Activated naive CD4-positive, alpha-beta T cell treated with anti-CD3 and anti-CD28 coated beads, Interleukin-2, amount 10 ng/mL, durations not matched to agents 7 days and 5 days (primary cell): ENCODE measurements around the gene GTF2A1L.

Experiments used
- CTCF ChIA-PET: fragments of 350-600 bp; sonication (Branson Sonifier 250); formaldehyde crosslinking; loops from one replicate; lab custom pipeline; 2021; ENCODE audit warnings: antibody characterized with exemption; lab: Charles Lee
- DNase-seq: peaks from one replicate; pipeline ENCODE4 v3.0.0-alpha.2; 2020
- H3K27ac Mint-ChIP-seq: one replicate; pipeline ENCODE4 v1.8.0; 2021; ENCODE audit warnings: mild to moderate bottlenecking, moderate library complexity, mixed read lengths
- H3K27me3 Mint-ChIP-seq: one replicate; pipeline ENCODE4 v1.8.0; 2021; ENCODE audit warnings: mild to moderate bottlenecking, mixed read lengths
- H3K36me3 Mint-ChIP-seq: one replicate; pipeline ENCODE4 v1.8.0; 2021; ENCODE audit warnings: mixed read lengths
- H3K4me1 Mint-ChIP-seq: one replicate; pipeline ENCODE4 v1.8.0; 2021; ENCODE audit warnings: mixed read lengths
- H3K4me3 Mint-ChIP-seq: one replicate; pipeline ENCODE4 v1.8.0; 2021; ENCODE audit warnings: mild to moderate bottlenecking, moderate library complexity, mixed read lengths
- H3K9me3 Mint-ChIP-seq: one replicate; pipeline ENCODE4 v1.8.0; 2021; ENCODE audit warnings: mixed read lengths

GTF2A1L gene

DNA sequence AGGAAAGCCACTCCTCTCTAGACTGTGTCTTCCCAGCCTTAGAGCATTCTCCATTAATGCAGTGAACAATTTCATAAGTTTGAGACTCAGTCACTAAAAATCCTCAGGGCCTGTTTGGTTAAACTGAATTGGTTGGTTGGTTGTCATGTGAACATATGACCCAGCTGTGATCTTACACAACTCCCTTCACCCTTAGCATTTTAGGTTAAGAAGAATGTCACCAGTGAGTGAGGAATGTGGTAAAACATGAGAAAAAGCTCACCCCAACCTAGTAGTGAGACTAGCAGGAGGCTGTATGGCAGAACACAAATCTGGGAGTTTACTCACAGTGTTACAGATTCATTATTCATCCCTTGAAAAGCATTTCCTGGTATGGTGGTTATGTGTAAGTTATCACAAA is 105.5 kb downstream of the GTF2A1L start:
- no peaks in the 10 kb centered on the region for H3K4me1 Mint-ChIP-seq
- CTCF ChIA-PET, result no interaction called here
- H3K36me3 Mint-ChIP-seq, result no peaks in the 10 kb centered on the region
- H3K4me3 Mint-ChIP-seq, result no peak overlapping the region
- H3K27me3 Mint-ChIP-seq, result no peaks in the 10 kb centered on the region
- no peak for DNase-seq
- H3K9me3 Mint-ChIP-seq, result no peaks in the 10 kb centered on the region
- H3K27ac Mint-ChIP-seq, result no peak overlapping the region

DNA sequence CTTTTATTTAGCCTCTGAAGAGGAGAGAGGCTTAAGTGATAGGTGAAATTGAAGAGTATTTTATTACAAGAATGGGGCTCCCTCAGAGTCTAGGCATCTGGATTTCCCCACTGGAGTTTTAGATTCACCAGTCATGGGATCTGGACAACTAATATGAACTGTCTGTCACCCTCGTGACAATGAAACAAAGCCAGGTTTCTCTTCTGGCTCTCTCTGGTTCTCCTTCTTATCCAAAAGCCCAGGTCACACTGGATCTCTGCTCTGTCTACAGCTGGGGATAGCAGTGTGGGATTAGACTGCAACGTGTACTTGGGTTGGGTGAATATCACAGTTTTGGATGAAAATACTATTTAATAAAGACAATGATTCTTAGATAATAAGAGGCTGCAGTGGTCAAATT is 106.6 kb downstream of the GTF2A1L start:
- no peak overlapping the region for H3K4me3 Mint-ChIP-seq
- no peaks in the 10 kb centered on the region for H3K4me1 Mint-ChIP-seq
- no peaks in the 10 kb centered on the region for H3K36me3 Mint-ChIP-seq
- no peak overlapping the region for H3K27ac Mint-ChIP-seq
- no peak for DNase-seq
- no peaks in the 10 kb centered on the region for H3K27me3 Mint-ChIP-seq
- H3K9me3 Mint-ChIP-seq, result no peaks in the 10 kb centered on the region
- CTCF ChIA-PET, result no interaction called here

DNA sequence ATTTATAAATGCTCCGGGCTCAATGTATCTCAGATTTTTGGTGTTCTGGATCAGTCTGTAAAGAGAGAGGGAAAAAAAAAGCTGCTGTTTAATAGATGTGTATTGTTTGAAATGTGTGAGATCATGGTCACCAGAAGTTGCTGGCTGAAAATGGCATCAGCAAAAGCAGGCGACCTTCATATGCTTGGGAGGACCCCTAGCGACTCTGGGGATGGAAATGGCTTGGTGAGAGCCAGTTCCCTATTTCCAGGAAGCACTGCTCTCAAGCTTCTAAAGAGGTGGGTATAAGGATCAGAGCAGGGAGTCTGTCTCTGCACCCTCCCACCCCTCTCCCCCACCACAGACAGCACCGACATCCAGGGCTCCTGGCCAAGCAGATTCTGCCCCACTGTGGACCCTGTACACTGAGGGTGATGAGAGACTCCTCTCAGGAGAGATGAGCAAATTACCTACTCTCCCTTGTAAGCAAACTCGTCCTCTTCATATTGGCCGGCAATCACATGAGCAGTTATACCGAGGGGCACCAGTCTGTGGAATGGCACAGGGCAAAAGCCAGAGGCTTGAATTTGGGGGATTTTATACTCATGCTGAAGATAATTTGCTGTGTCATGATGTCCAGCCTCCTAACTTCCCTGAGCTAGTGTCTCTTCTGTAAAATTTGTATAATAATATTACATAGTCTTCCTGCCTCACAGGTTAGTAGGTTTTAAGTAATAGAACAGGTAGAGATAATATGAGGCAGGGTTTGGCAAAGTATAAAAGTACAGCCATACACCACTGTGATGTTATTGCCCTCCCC is 108.2 kb downstream of the GTF2A1L start:
- Mint-ChIP-seq H3K36me3 (no peaks in the 10 kb centered on the region), H3K4me1 (no peaks in the 10 kb centered on the region), H3K9me3 (no peaks in the 10 kb centered on the region), H3K27me3 (no peaks in the 10 kb centered on the region), H3K27ac (no peak overlapping the region), H3K4me3 (no peak overlapping the region)
- CTCF ChIA-PET, result no interaction called here
- no peak for DNase-seq

DNA sequence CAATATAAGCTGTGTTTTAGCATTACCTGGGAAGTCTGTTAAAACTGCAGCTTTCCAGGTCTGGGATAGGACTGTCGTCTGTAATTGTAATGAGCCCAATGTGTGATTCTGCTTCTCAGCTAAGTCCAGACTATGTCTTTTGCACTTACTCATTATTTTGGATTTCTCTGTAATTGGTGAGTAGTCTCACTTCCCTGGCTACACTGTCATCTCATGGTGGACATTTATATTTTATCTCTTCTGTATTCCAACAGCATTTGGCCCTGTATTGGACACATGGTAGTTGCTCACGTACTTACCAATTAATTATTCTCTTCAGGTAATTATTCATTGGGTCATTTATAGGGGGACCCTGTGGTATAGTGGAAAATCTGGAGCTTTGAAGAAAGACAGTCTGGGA is 109.9 kb downstream of the GTF2A1L start:
- Mint-ChIP-seq H3K4me1 (no peaks in the 10 kb centered on the region), H3K36me3 (no peaks in the 10 kb centered on the region), H3K4me3 (no peak overlapping the region), H3K27ac (no peak overlapping the region), H3K27me3 (no peaks in the 10 kb centered on the region), H3K9me3 (no peaks in the 10 kb centered on the region)
- CTCF ChIA-PET, result no interaction called here
- no peak for DNase-seq

DNA sequence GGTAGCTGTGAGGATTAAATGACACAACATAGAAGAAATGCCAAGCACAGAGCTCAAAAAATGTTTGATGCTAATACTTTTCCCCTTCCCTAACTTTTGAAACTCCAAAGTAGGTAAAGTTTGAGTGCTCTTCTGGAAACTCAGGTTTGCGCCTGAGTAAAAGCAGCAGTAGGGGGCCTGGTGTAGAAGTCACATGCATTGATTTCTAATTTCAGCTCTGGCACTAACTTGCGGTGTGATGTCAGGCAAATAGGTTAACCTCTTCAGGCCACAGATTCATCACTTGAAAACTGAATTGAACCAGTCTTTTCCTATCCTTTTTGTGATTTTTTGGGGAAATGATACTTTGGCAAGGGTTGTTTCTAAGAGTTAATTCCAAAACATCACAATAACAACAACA is 110.6 kb downstream of the GTF2A1L start:
- CTCF ChIA-PET, result no interaction called here
- Mint-ChIP-seq H3K27me3 (peaks cover 3% of the 10 kb centered on the region), H3K4me3 (no peak overlapping the region), H3K4me1 (no peaks in the 10 kb centered on the region), H3K27ac (no peak overlapping the region), H3K36me3 (no peaks in the 10 kb centered on the region), H3K9me3 (no peaks in the 10 kb centered on the region)
- no peak for DNase-seq

DNA sequence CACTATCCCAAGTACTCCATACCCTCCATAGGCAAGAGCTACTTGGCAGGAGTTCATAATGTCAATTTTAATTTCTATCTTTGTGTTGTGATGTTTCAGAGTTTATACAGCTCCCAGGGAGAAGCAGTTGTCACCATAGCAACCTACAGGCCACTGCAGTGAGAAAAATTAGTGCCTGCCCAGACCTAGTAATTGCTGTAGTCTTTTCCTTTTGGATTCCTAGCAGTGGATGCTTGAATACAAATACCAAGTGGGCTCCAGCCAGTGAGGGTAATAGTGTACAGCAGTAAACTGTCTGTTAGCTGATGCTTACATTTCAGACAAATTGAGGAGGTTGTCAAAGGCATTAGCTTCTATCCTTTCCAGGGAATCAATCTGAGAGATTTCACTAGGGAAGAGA is 111.2 kb downstream of the GTF2A1L start:
- DNase-seq, result no peak
- H3K9me3 Mint-ChIP-seq, result no peaks in the 10 kb centered on the region
- no peaks in the 10 kb centered on the region for H3K4me1 Mint-ChIP-seq
- no peaks in the 10 kb centered on the region for H3K36me3 Mint-ChIP-seq
- CTCF ChIA-PET, result no interaction called here
- H3K4me3 Mint-ChIP-seq, result no peak overlapping the region
- H3K27me3 Mint-ChIP-seq, result peaks cover 4% of the 10 kb centered on the region
- no peak overlapping the region for H3K27ac Mint-ChIP-seq
